Measurements from ENCODE around the gene CRYM.

GRCh38 chr16:21217121-21217520 is 61.0 kb downstream of the CRYM start:
- no peak for TF ChIP-seq ATF2 (tag by site-specific recombination; IDR thresholded peaks at IDR 0.05; ENCODE audit: low read depth)
- TF ChIP-seq CTCF (tag by site-specific recombination; IDR thresholded peaks at IDR 0.05) = no peak
